CD4-positive, CD25-positive, alpha-beta regulatory T cell (primary cell): ENCODE data around the gene ZNF28. TPM values are rescaled to one million over a fixed set of nuclear protein-coding genes. Genes with fewer than 3 reads are reported as not detected.
"Not testable (repeated sequence)": the region's sequence is repeated elsewhere in the genome, so short reads cannot be mapped to it uniquely, and the experiment has no call there.

ENCODE experiments used
- ATAC-seq, 2 donors: fragments of 150-1000 bp; cut with Tn5 transposase; one replicate each; pipeline ENCODE4 v1.10.0; 2021; ENCODE audit warnings: low read depth in 2 of 2, moderate number of reproducible peaks in 2 of 2, moderate library complexity in 1 of 2
- DNase-seq, 3 donors: peaks; one replicate each; pipeline versions ENCODE4 v3.0.0 to v3.0.0-alpha.2; 2012 to 2022; ENCODE audit warnings: mixed read lengths in 1 of 3
- H3K27ac ChIP-seq: one replicate; pipeline ENCODE4 v1.7.0; 2013; ENCODE audit warnings: mild to moderate bottlenecking, low read length; ENCODE audit not compliant: insufficient read depth, poor library complexity, severe bottlenecking
- H3K27me3 ChIP-seq: one replicate; pipeline ENCODE4 v1.7.0; 2013; ENCODE audit warnings: low read length; ENCODE audit not compliant: control insufficient read depth, insufficient read depth
- H3K36me3 ChIP-seq: one replicate; pipeline ENCODE4 v1.7.0; 2013; ENCODE audit warnings: mild to moderate bottlenecking, low read length, moderate library complexity; ENCODE audit not compliant: control insufficient read depth, insufficient read depth
- H3K4me1 ChIP-seq: 2 replicates; pipeline ENCODE4 v1.7.0; 2013; ENCODE audit warnings: mild to moderate bottlenecking, low read length; ENCODE audit not compliant: insufficient read depth, control insufficient read depth, poor library complexity, severe bottlenecking
- H3K4me3 ChIP-seq: one replicate; pipeline ENCODE4 v1.7.0; 2013; ENCODE audit warnings: low read depth, mild to moderate bottlenecking, low read length, moderate library complexity
- H3K9me3 ChIP-seq, 2 experiments: 1 replicate in 1 of 2; 2 replicates in 1 of 2; pipeline ENCODE4 v1.7.0; 2013; ENCODE audit warnings: low read length in 2 of 2, mild to moderate bottlenecking in 1 of 2, moderate library complexity in 1 of 2; ENCODE audit not compliant: control insufficient read depth in 2 of 2
- H3K27ac Mint-ChIP-seq, 3 donors: one replicate each; pipeline ENCODE4 v1.8.0; 2020 to 2022; ENCODE audit warnings: mild to moderate bottlenecking in 3 of 3, mixed read lengths in 3 of 3, moderate library complexity in 2 of 3
- H3K27me3 Mint-ChIP-seq: one replicate; pipeline ENCODE4 v1.8.0; 2022; ENCODE audit warnings: mild to moderate bottlenecking, mixed read lengths
- H3K36me3 Mint-ChIP-seq: one replicate; pipeline ENCODE4 v1.8.0; 2020; ENCODE audit warnings: mixed read lengths
- H3K4me1 Mint-ChIP-seq, 4 donors: one replicate each; pipeline ENCODE4 v1.8.0; 2020 to 2022; ENCODE audit warnings: mixed read lengths in 4 of 4, mild to moderate bottlenecking in 1 of 4
- H3K4me3 Mint-ChIP-seq, 4 donors: one replicate each; pipeline ENCODE4 v1.8.0; 2020 to 2022; ENCODE audit warnings: mild to moderate bottlenecking in 4 of 4, mixed read lengths in 4 of 4, moderate library complexity in 3 of 4
- H3K9me3 Mint-ChIP-seq, 7 donors: one replicate each; pipeline ENCODE4 v1.8.0; 2020 to 2022; ENCODE audit warnings: mixed read lengths in 7 of 7, mild to moderate bottlenecking in 3 of 7, moderate library complexity in 2 of 7
- polyA plus RNA-seq, 4 donors: library from polyadenylated mRNA; unstranded; fragments of 300-500 nt; fragmentation: Illumina TruSeq; gene quantifications; one replicate each; pipeline ENCODE4 v1.2.3, GENCODE V29; 2021
- total RNA-seq: library from RNA; stranded (reverse); gene quantifications from one replicate; pipeline ENCODE4 v1.2.3, GENCODE V29; 2022

Gene ZNF28
- total and polyA plus RNA-seq, 5 donors from 2014 or later, result 6.6 to 31.8 (median 21.4) TPM

DNA sequence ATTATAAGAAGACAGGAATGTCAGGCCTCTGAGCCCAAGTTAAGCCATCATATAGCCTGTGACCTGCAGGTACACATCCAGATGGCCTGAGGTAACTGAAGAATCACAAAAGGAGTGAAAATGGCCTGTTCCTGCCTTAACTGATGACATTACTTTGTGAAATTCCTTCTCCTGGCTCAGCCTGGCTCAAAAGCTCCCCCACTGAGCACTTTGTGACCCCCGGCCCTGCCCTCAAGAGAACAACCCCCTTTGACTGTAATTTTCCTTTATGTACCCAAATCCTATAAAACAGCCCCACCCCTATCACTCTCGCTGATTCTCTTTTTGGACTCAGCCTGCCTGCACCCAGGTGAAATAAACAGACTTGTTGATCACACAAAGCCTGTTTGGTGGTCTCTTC, 65.0 kb downstream of the ZNF28 start:
- not testable (repeated sequence) for ATAC-seq, H3K36me3 Mint-ChIP-seq
- peaks cover 0 to 21% (median 12%) of the 10 kb centered on the region in 7 donors for H3K9me3 Mint-ChIP-seq

GRCh38 chr19:52749780-52750179, 71.7 kb downstream of the ZNF28 start:
- no peak for ATAC-seq
- Mint-ChIP-seq H3K27ac (no peak overlapping the region), H3K9me3 (peaks cover 0 to 5% (median 0%) of the 10 kb centered on the region in 7 donors), H3K4me3 (no peak overlapping the region), H3K4me1 (peaks cover 0 to 5% (median 0%) of the 10 kb centered on the region in 4 donors), H3K27me3 (peaks cover 4% of the 10 kb centered on the region), H3K36me3 (no peaks in the 10 kb centered on the region)
- H3K9me3 ChIP-seq, result no peaks in the 10 kb centered on the region
- H3K27me3 ChIP-seq, result no peaks in the 10 kb centered on the region
- H3K4me3 ChIP-seq, result no peak overlapping the region
- no peaks in the 10 kb centered on the region for H3K4me1 ChIP-seq
- no peak overlapping the region for H3K27ac ChIP-seq
- no peak for DNase-seq
- no peaks in the 10 kb centered on the region for H3K36me3 ChIP-seq

More for the DNA sequence above, 65.0 kb downstream of the ZNF28 start:
- H3K27ac Mint-ChIP-seq, H3K4me3 ChIP-seq, H3K36me3 ChIP-seq, H3K4me1 Mint-ChIP-seq, H3K27me3 Mint-ChIP-seq, H3K4me3 Mint-ChIP-seq, H3K4me1 ChIP-seq, DNase-seq, H3K27me3 ChIP-seq, H3K27ac ChIP-seq: not testable (repeated sequence)
- peaks cover 0 to 13% of the 10 kb centered on the region in 2 experiments for H3K9me3 ChIP-seq

DNA sequence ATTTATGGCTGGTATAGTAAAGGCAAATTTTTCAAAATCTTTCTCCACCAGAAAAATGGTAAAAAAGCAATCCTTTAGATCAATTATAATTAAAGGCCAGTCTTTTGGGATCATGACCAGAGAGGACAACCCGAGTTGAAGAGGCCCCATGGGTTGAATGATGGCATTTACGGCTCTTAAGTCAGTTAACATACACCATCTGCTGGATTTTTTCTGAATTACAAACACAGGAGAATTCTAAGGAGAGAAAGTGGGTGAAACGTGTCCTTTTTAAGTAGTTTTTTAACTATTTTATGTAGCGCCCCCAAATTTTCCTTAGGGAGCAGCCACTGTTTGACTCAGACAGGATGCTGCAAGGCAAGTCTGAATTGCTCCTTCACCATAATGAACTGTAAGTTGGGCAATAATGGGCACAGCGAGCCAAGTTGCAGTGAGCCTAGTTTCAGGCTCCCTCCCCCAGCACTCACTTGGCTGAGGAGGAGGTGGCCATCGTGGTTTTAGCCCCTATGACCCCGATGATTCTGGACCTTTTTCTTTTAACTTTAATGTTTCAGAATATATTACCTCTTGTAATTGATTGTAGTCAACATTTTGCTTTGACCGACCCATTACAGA, 73.0 kb downstream of the ZNF28 start:
- Histone ChIP-seq H3K27ac (no peak overlapping the region), H3K4me3 (no peak overlapping the region), H3K36me3 (no peaks in the 10 kb centered on the region), H3K9me3 (no peaks in the 10 kb centered on the region), H3K4me1 (no peaks in the 10 kb centered on the region), H3K27me3 (no peaks in the 10 kb centered on the region)
- DNase-seq, result peak in 2 of 3 donors; percentile 41 to 42
- Mint-ChIP-seq H3K36me3 (no peaks in the 10 kb centered on the region), H3K27me3 (peaks cover 4% of the 10 kb centered on the region), H3K4me3 (no peak overlapping the region), H3K27ac (no peak overlapping the region), H3K9me3 (no peaks in the 10 kb centered on the region), H3K4me1 (peaks cover 0 to 5% (median 0%) of the 10 kb centered on the region in 4 donors)
- ATAC-seq, result no peak

Other genes starting within 250 kb of the ZNF28 start
- 63.7 TPM for gene ZNF83, start 183.3 kb downstream of the ZNF28 start, total RNA-seq
- gene ZNF83, start 183.3 kb downstream of the ZNF28 start, polyA plus RNA-seq, result 10 to 100 TPM in 2 of 4 donors, 1 to 10 TPM in 2; 8.3 to 13.9 (median 11.3) TPM
- gene ZNF611, start 86.6 kb downstream of the ZNF28 start, total RNA-seq, result 26.9 TPM
- gene ZNF611, start 86.6 kb downstream of the ZNF28 start, polyA plus RNA-seq, result 10 to 100 TPM; 19.0 to 34.1 (median 24.2) TPM
- 22.3 TPM for gene ZNF600, start 34.8 kb downstream of the ZNF28 start, total RNA-seq
- gene ZNF600, start 34.8 kb downstream of the ZNF28 start, polyA plus RNA-seq, result 10 to 100 TPM in 2 of 4 donors, 1 to 10 TPM in 2; 4.3 to 20.8 (median 14.3) TPM
- gene ZNF468, start 36.0 kb upstream of the ZNF28 start, total RNA-seq, result 14.9 TPM
- 10 to 100 TPM; 15.7 to 26.5 (median 18.0) TPM for gene ZNF468, start 36.0 kb upstream of the ZNF28 start, polyA plus RNA-seq
- 5.6 TPM for gene ZNF320, start 76.0 kb upstream of the ZNF28 start, total RNA-seq
- 1 to 10 TPM; 1.3 to 5.4 (median 1.8) TPM for gene ZNF320, start 76.0 kb upstream of the ZNF28 start, polyA plus RNA-seq
- gene ZNF888, start 101.8 kb upstream of the ZNF28 start, total RNA-seq, result 5.0 TPM
- gene ZNF888, start 101.8 kb upstream of the ZNF28 start, polyA plus RNA-seq, result 1 to 10 TPM; 1.7 to 2.8 (median 2.3) TPM
- 5.1 TPM for gene ZNF816, start 141.2 kb upstream of the ZNF28 start, total RNA-seq
- 10 to 100 TPM; 10.6 to 25.1 (median 18.7) TPM for gene ZNF816, start 141.2 kb upstream of the ZNF28 start, polyA plus RNA-seq
- not detected for gene ERVV-1, start 192.3 kb upstream of the ZNF28 start, total RNA-seq
- gene ERVV-1, start 192.3 kb upstream of the ZNF28 start, polyA plus RNA-seq, result not detected
- gene ERVV-2, start 223.1 kb upstream of the ZNF28 start, total RNA-seq, result not detected
- gene ERVV-2, start 223.1 kb upstream of the ZNF28 start, polyA plus RNA-seq, result not detected